Body of pancreas (tissue), 4 donors: ENCODE measurements around the gene TOR4A. TPM values are rescaled to one million over a fixed set of nuclear protein-coding genes. Genes with fewer than 3 reads are reported as not detected.

Experiments used
- ATAC-seq: fragments of 150-250 bp; one replicate; pipeline ENCODE4 v1.9.1; 2016
- DNase-seq, 4 donors: peaks; one replicate each; pipeline ENCODE4 v3.0.0-alpha.2; 2019
- H3K27ac ChIP-seq, 4 donors: fragments of 200-600 bp; sonication (generic); 1 replicate in 3 of 4; 2 replicates in 1 of 4; pipeline versions ENCODE4 v1.5.1 to v1.6.1; 2016 to 2019; ENCODE audit warnings: mild to moderate bottlenecking in 1 of 4, mixed read lengths in 1 of 4, moderate library complexity in 1 of 4
- H3K27me3 ChIP-seq, 2 donors: fragments of 200-600 bp; sonication (generic); one replicate each; pipeline ENCODE4 v1.6.0; 2016; ENCODE audit warnings: mild to moderate bottlenecking in 1 of 2
- H3K36me3 ChIP-seq, 2 donors: fragments of 200-600 bp; sonication (generic); replicated peaks in 1 of 2; 2 replicates each; pipeline ENCODE4 v1.5.1; 2016; ENCODE audit warnings: low read depth in 2 of 2; ENCODE audit not compliant: insufficient read depth in 1 of 2
- H3K4me1 ChIP-seq: fragments of 200-600 bp; sonication (generic); one replicate; pipeline ENCODE4 v1.6.0; 2016
- H3K4me3 ChIP-seq, 2 donors: fragments of 200-600 bp; sonication (generic); 1 replicate in 1 of 2; 2 replicates in 1 of 2; pipeline ENCODE4 v1.5.1; 2016 to 2019
- H3K9me3 ChIP-seq, 3 donors: fragments of 200-600 bp; sonication (generic); 1 replicate in 2 of 3; 2 replicates in 1 of 3; pipeline ENCODE4 v1.5.1; 2016
- POLR2A ChIP-seq, 3 donors: fragments of 450-650 bp; IDR thresholded peaks; one replicate each; pipeline ENCODE4 v1.6.1; 2016; ENCODE audit warnings: antibody characterized with exemption in 3 of 3, mild to moderate bottlenecking in 2 of 3
- WGBS, 2 donors: methylation state at CpG; one replicate each; pipeline ENCODE4 v1.1.5; 2017; 5-methylcytosine and 5-hydroxymethylcytosine counted together
- intact Hi-C: fragments of 100-400 bp; cut with DNase I; formaldehyde crosslinking; loops from one replicate; pipeline ENCODE4 v1.15.1; 2023
- total RNA-seq, 2 donors: library from RNA; depleted of rRNA; stranded (reverse); fragments of >200 nt; gene quantifications; one replicate each; pipeline ENCODE4 v1.1.0, GENCODE V29; 2016
- TF ChIP-seq, protein P1 (sequence below), 7 experiments: fragments of 450-650 bp in 4 of 7; fragments of 200-600 bp in 3 of 7; sonication (generic) in 3 of 7; IDR thresholded peaks; one replicate each; pipeline ENCODE4 v1.5.1; 2016 to 2019; ENCODE audit warnings: antibody characterized with exemption in 7 of 7

Gene TOR4A
- total RNA-seq, 2 donors from 2014 or later: 9.9 to 12.2 TPM

DNA sequence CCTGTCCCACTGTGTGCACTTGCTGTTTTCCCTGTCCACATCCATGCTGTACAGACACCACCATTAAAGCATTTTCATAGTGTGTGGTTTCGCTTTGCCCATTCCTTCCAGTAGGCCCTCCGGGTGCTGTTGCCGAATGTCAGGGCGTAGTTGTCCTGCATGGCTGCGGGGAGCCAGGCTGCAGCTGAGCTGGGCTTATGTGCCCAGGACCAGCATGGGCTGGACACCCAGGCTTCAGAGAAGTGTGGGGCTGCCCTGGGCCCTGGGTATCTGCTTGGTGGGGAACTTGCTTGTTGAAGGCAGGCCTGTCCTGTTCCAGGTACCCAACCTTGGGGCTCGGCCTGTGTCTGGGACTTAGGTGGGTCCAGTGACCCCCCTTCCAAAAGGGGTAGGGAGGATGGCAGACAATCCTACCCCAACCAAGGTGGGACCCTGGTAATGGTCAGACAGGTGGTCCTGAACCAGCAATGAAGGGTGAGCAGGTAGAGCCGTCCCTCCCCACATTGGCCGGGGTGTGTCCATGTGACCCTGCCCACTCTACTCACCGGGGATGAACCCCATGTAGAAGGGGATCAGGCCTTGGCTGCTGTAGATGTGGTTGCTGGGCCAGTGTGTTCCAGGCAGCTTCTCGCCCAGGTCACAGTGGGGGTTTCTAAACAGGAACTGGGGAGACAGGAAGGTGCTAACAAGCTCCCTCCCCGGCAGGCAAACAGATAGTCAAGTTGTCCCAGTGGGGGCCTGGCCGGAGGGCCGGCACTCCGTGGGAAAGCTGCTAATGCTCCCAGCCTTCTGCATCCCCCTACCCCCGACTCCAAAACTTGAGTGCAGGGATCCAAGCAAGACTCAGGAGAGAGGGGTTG lies 33.7 kb upstream of the TOR4A start:
- Histone ChIP-seq H3K27ac (peak overlapping the region in 3 of 4 donors; percentile 6 to 90 (median 26)), H3K9me3 (no peaks in the 10 kb centered on the region), H3K27me3 (no peaks in the 10 kb centered on the region), H3K4me3 (no peak overlapping the region), H3K4me1 (peaks cover 33% of the 10 kb centered on the region), H3K36me3 (no peaks in the 10 kb centered on the region)
- peak; percentile 3 to 54 (median 28) for TF ChIP-seq POLR2A (IDR thresholded peaks at IDR 0.05)
- TF ChIP-seq, protein P1, sequence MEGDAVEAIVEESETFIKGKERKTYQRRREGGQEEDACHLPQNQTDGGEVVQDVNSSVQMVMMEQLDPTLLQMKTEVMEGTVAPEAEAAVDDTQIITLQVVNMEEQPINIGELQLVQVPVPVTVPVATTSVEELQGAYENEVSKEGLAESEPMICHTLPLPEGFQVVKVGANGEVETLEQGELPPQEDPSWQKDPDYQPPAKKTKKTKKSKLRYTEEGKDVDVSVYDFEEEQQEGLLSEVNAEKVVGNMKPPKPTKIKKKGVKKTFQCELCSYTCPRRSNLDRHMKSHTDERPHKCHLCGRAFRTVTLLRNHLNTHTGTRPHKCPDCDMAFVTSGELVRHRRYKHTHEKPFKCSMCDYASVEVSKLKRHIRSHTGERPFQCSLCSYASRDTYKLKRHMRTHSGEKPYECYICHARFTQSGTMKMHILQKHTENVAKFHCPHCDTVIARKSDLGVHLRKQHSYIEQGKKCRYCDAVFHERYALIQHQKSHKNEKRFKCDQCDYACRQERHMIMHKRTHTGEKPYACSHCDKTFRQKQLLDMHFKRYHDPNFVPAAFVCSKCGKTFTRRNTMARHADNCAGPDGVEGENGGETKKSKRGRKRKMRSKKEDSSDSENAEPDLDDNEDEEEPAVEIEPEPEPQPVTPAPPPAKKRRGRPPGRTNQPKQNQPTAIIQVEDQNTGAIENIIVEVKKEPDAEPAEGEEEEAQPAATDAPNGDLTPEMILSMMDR (IDR thresholded peaks at IDR 0.05): no peak
- intact Hi-C loops: no loop called here
- DNase-seq (peak in 1 of 4 donors; percentile 29), ATAC-seq (no peak)
- WGBS, 2 donors: 63 to 64% methylated on average over 12 to 15 of the region's 15 CpGs

DNA sequence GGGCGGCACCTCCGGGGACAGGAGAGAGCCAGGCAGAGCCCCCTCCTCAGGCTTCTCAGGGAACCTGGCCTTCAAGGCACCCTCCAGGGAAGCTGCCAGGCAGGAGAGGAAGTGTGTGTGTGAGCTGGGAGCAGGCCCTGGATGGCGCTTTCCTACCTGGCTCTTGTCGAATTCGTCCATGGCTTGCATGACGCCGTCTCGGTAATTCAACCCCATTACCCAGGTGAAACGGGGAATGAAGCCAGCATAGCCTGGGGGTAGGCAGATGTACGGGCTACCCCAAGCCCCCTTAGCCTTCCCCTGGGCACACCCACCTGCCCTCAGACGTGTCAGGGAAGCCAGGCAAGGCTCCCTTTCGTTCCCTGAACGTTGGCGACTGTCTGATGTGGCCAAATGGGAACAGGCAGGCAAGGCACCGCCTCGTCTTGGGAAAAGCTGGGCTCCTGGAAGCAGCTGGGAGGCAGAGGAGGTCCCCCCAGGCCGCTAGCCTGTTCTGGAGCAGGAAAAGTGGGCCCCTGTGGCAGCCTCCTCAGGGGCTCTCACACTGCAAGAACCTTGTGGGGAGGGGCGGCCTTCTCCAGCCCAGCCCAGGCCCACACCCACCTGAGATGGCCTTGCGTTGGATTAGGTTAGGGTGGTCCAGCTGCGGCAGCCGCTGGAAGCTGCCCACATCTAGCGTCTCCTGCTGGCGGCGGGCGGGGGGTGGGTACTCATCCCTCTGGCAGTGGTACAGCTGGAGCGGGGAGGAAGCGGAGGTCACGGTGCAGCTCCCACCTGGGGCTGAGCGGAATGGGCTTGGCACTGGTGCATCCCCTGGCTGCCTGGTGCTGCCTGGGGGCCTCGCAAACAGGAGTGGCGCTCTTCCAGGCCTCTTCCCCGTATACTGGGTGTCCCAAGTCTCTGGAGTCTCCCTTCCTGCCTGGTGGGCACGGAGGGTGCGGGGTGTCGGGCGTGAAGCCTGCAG lies 32.8 kb upstream of the TOR4A start:
- TF ChIP-seq, protein P1 (IDR thresholded peaks at IDR 0.05): no peak
- TF ChIP-seq POLR2A (IDR thresholded peaks at IDR 0.05): peak in 2 of 3 donors; percentile 4 to 7
- Histone ChIP-seq H3K27me3 (no peaks in the 10 kb centered on the region), H3K4me1 (peaks cover 33% of the 10 kb centered on the region), H3K9me3 (no peaks in the 10 kb centered on the region), H3K36me3 (no peaks in the 10 kb centered on the region), H3K27ac (peak overlapping the region in 3 of 4 donors; percentile 6 to 90 (median 26)), H3K4me3 (no peak overlapping the region)
- intact Hi-C loops: no loop called here
- WGBS, 2 donors: 64 to 77% methylated on average over 6 to 35 of the region's 36 CpGs
- DNase-seq (peak in 1 of 4 donors; percentile 36), ATAC-seq (no peak)

DNA sequence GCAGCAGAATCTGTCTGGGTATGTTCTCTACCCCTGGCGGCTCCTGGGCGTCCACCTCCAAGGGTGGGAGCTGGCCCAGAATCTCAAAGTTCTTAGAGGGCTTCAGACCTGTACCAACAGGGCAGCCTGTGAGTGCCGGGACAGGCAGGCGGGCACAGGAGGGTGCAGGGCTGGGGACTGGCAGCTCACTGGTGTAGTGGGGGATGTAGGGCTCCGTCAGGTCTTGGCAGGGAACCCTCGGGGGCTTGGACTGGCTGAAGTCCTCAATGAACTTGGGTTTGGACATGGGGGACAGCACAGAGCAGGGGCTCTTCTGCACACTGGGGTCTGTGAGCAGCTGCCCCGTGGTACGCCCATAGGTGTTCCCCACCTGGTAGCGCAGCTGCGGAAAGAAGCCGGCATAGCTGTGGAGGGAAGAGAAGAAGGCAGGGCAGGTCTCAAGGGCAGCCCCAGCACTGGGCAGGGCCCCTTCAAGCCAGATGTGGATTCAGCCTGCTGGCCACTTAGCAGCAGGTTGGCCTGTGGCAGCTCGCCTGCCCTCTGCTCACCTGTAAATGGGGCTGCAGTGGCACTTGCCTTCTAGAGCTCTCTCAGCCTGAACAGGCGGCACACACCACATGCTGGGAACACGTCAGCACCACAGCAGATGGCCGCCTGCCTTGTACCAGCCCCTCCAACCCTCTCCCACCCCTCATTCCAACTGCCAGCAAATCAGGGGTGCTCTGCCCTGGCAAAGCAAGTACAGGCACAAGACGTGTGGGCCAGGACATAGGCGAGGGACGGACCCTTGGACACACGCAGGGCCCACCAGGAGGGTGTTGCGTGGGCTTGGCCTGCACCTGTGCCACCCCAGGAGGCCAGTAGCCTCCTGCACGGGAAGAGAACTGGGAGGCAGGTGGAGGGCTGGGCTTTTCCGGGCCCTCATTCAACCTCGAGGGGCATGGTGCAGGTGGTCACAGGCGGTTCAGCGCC lies 31.8 kb upstream of the TOR4A start:
- no peak for DNase-seq
- no peaks in the 10 kb centered on the region for H3K27me3 ChIP-seq
- H3K4me3 ChIP-seq: no peak overlapping the region
- WGBS, 2 donors: 90% methylated on average over 12 to 25 of the region's 25 CpGs
- H3K4me1 ChIP-seq: peaks cover 43% of the 10 kb centered on the region
- no peak for ATAC-seq
- intact Hi-C loops: no loop called here
- H3K27ac ChIP-seq: no peak overlapping the region
- TF ChIP-seq, protein P1 (IDR thresholded peaks at IDR 0.05): no peak
- no peak for TF ChIP-seq POLR2A (IDR thresholded peaks at IDR 0.05)
- H3K9me3 ChIP-seq: no peaks in the 10 kb centered on the region
- H3K36me3 ChIP-seq: no peaks in the 10 kb centered on the region

DNA sequence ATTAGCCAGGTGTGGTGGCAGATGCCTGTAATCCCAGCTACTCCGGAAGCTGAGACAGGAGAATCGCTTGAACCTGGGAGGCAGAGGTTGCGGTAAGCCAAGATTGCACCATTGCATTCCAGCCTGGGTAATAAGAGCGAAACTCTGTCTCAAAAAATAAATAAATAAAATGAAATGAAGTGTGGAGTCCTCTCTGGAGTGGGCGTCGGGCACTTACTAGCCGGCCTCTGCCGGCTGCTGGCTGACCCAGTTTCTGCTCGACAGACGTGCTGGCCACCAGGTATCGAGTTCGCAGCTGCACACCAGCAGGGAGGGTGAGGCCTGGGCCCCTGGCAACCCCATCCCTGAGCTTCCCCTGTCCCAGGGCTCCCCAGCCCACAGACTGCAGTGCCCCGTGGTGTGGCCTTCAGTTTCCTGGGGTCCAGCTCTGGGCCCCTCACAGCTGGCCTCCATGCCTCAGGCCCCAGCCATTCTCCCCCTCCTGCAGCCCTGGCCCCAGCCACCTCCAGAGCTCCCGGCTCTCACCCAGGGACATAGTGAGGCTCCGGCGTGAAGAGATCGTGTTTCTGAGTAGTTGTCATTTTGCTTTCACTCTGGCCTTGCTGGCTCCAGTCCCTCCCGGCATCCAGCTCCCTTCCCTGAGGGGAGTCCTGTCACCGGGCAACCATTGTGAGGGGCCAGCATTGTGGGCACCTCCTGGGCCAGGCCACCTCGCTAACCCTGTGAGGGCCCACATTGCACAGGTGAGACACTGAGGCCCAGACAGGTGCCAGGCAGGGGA lies 30.2 kb upstream of the TOR4A start:
- Histone ChIP-seq H3K27ac (no peak overlapping the region), H3K36me3 (no peaks in the 10 kb centered on the region), H3K27me3 (no peaks in the 10 kb centered on the region), H3K9me3 (no peaks in the 10 kb centered on the region), H3K4me1 (peaks cover 43% of the 10 kb centered on the region), H3K4me3 (no peak overlapping the region)
- TF ChIP-seq, protein P1 (IDR thresholded peaks at IDR 0.05): no peak
- TF ChIP-seq POLR2A (IDR thresholded peaks at IDR 0.05): no peak
- 73 to 75% methylated on average over 19 to 20 of the region's 20 CpGs for WGBS, 2 donors
- intact Hi-C loops: no loop called here
- ATAC-seq: no peak
- no peak for DNase-seq
